Amniotic epithelial cell (primary cell): ENCODE data around the gene PRIMPOL.
"Not testable (repeated sequence)": the region's sequence is repeated elsewhere in the genome, so short reads cannot be mapped to it uniquely, and the experiment has no call there.

Experiments used
- DNase-seq: peaks from one replicate; pipeline ENCODE4 v3.0.0-alpha.2; 2010; ENCODE audit warnings: low read depth

PRIMPOL gene, protein sequence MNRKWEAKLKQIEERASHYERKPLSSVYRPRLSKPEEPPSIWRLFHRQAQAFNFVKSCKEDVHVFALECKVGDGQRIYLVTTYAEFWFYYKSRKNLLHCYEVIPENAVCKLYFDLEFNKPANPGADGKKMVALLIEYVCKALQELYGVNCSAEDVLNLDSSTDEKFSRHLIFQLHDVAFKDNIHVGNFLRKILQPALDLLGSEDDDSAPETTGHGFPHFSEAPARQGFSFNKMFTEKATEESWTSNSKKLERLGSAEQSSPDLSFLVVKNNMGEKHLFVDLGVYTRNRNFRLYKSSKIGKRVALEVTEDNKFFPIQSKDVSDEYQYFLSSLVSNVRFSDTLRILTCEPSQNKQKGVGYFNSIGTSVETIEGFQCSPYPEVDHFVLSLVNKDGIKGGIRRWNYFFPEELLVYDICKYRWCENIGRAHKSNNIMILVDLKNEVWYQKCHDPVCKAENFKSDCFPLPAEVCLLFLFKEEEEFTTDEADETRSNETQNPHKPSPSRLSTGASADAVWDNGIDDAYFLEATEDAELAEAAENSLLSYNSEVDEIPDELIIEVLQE

DNA sequence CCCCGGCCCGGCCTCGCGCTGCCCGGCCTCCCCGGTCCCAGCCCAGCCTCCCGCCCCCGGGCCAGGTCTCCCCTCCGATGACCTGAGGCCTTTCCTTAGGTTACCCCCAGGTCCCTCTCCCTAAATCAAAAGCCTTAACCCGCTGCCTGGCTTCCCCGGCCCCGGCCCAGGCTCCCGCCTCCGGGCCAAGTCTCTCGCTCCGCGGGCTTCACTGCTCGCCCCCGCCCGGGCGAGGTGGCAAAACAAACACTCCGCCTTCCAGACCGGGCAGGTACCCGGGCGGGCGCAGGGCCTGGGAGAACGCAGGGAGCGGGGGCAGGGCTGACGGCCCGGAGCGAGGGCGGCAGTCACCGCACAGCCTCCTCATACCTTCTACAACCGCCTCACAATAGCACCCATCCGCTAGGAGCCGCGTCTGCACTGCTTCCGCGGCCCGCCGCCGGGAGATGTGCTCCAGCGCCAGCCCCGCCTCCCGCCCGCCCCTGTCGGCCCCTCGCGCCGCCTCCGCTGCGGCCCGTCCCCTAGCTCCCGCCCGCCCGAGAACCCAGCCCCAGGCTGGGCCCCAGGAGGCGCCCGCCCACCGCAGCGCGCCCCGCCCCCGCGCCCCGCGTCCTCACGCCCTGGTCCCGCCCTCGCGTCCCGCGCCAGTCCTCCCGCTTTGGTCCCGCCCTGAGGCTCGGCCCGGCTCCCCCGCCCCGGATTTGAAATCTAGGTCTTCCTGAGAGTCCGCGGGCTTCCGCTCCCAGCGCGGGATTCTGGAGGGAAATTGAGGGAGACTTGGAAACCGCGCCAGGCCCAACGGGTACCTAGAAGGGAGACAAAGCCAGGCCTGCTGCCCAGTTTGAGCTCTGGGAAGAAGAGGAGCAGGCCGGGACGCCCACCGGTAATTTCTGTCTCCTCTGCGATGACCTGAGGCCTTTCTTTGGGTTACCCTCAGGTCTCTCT lies at the start of gene PRIMPOL, which contains the start of gene CASP3:
TSS of gene PRIMPOL (plus strand) at position 713 of the 945 bp plus-strand sequence. CDS start 7,403 bp downstream, outside the sequence.
TSS of gene CASP3 (minus strand) at position 422 of the 945 bp plus-strand sequence. CDS start 10,994 bp downstream, outside the sequence.
- peak; percentile 91 for DNase-seq

DNA sequence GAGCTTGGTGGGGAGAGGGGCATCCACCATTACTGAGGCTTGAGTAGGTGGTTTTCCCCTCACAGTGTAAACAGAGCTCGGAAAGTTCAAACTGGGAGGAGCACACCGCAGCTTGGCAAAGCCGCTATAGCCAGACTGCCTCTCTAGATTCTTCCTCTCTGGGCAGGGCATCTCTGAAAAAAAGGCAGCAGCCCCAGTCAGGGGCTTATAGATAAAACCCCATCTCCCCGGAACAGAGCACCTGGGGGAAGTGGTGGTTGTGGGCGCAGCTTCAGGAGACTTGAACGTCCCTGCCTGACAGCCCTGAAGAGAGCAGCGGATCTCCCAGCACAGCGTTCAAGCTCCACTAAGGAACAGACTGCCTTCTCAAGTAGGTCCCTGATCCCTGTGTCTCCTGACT lies 48.6 kb upstream of the PRIMPOL start:
- DNase-seq: not testable (repeated sequence)

DNA sequence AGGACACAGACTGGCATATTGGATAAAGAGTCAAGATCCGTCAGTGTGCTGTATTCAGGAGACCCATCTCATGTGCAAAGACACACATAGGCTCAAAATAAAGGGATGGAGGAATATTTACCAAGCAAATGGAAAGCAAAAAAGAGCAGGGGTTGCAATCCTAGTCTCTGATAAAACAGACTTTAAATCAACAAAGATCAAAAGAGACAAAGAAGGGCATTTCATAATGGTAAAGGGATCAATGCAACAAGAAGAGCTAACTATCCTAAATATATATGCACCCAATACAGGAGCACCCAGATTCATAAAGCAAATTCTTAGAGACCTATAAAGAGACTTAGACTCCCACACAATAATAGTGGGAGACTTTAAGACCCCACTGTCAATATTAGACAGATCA lies 46.7 kb upstream of the PRIMPOL start:
- DNase-seq: not testable (repeated sequence)

DNA sequence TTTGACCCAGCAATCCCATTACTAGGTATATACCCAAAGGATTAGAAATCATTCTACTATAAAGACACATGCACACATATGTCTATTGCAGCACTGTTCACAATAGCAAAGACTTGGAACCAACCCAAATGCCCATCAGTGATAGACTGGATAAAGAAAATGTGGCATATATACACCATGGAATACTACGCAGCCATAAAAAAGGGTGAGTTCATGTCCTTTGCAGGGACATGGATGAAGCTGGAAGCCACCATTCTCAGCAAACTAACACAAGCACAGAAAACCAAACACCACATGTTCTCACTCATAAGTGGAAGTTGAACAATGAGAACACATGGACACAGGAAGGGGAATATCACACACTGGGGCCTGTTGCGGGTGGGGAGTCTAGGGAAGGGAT lies 42.1 kb upstream of the PRIMPOL start:
- DNase-seq: not testable (repeated sequence)

DNA sequence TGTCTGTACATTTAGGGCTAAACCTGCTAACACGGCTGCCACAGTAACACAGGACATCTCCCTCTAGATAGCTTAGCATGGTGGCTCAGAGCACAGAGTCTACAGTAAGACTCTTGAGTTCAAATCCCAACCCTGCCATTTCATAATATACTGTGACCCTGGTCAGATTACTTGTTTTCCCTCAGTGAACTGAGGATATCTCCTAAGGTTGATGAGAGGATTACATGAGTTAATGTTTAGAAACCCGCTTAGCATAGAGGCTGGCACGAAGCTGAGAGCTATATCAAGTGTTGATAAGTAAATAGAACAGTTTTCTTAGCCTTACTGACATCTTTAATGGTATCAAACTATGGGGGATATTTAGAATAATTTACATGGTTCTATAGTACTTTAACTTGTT lies 37.5 kb upstream of the PRIMPOL start:
- DNase-seq: no peak

DNA sequence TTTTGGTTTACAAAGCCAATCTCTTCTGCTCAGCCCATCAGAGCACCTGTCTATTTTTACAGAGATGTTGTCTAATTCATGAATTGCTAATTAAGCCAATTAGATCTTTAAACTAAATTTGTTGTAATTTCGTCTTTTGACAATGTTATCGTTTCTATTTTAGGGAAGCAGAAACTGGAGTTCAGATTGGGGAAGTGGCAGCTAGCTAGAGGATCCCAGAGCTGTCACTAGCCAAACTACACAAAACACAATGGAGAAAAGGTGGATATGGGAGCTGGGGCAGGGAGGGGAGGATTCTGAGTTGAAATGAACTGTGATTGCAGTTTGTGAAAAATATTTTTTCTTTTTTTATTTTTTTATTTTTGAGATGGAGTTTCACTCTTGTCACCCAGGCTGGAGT lies 36.1 kb upstream of the PRIMPOL start:
- DNase-seq: no peak

DNA sequence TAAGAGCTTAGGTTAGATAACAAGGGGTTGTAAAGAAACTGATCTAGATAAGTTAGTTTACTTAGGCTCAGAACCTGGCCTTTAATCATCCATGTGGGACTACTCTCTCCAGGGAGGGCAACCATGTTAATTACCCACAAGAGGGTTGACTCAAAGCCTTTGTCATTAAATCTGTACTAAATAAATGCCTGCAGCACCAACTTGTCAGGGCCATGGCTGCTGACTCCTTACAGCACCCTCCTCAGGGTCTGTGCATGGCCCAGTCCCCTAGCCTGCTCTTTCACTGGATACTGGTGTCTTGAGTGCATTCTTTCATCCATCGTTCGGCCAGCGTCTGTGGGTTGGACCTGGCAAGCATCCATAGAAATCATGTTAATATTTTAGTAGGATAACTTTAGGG lies 35.0 kb upstream of the PRIMPOL start:
- no peak for DNase-seq

DNA sequence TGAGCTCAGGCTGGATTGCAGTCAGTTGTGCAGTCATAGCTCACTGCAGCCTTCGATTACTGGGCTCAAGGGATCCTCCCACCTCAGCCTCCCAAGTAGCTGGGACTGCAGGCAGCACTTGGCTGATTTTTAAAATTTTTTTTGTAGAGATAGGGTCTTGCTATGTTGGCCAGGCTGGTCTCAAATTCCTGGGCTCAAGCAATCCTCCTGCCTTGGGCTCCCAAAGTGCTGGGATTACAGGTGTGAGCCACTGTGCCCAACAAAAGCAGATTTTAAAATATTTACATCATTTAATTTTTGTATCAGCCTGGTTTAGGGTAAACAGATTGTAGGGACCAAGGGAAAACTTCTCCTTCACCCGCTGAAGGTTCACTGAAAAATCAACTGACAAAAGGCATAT lies 33.4 kb upstream of the PRIMPOL start:
- DNase-seq: not testable (repeated sequence)

DNA sequence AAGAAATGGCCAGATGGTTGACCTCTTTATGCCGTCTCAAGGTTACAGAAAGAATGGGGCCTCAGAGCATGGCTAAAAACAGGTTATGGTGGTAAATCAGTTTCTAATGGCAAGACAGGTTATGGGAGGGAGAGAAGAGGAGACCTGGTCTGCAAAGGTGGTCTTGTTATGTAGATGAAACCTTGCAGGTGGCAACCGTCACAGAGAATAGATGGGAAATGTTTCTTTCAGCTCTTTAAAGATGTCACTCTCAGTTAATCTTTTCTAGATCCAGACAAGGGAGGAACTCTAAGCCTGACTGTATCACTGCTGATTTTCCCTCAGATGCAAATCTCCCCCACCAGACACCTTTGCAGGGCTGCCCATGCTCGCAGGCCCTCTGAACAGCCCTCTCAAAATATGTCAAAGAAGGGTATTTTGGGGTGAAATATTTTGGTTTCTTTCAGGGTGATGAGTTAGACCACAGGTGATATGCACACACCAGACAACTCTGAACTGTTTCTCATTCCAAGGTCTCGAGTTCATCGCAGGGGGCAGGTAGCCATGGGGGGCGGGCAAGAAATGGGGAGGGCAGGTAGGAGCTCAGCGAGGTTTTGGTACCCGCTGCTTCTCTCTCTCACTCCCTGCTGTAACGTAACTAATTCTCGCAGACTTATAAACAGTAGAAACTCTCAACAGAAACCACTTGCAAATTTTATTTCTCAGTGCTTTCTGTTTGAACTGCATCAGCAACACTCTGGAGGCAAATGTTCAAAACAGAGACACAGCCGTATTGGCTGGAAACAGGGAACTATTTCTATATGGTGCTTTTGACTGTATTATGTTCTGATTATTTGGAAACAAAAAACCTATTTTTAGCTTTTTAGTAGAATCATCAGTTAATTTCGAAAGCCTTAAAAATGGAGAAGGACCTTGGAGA lies 32.6 kb upstream of the PRIMPOL start:
- no peak for DNase-seq

DNA sequence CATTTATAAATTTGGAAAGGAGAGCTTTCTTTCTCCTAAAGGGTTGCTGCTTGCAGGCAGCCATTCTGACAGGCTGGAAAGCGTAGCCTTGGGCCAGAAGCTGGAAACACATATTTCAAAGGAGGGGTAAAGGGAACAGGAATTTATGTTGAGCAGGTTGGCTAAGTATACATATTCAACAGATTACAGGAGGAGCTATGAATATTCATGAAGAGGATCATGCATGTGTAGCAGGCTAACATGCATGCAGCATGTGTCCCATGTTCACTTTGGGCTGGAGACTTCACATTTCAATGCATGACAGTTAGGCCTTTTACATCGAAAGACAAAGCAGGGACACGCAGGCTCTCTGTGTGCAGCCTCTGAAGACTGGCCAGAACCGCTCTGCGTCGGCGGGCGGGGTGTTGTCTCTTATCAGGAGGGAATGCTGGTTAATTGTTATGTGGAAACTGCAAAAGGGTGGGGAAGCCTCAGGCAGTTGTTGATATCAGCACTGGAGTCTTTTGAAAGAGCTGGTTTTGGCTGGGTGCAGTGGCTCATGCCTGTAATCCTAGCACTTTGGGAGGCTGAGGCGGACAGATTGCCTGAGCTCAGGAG lies 31.8 kb upstream of the PRIMPOL start:
- DNase-seq: peak; percentile 10

DNA sequence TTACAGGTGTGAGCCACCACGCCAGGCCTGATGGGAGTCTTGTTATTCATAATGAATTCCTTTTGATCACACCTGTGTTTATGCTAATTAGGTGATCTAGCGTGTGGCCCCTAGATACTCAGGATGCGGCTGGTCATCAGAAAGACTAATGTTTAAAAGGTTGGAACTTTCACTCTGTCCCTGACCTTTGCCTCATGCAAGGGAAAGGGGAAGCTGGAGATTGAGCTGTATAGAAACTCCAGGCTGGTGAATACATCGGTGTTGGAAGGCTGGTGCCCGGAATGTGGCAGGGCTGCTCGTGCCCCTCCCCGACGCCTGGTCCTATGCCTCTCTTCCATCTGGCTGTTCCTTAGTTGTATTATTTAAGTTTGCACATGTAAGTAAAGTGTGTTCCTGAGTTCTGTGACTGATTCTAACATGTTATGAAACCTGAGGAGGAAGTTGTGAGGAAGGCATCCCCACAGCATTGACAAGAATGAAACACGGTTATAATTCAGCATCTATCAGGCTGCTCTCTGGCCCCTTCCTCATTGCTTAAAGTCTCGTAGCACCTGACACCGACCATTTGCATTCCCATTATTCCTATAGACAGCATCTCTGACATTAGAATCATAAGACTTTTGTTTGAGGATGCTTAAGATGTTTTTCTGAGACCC lies 29.2 kb upstream of the PRIMPOL start:
- no peak for DNase-seq

DNA sequence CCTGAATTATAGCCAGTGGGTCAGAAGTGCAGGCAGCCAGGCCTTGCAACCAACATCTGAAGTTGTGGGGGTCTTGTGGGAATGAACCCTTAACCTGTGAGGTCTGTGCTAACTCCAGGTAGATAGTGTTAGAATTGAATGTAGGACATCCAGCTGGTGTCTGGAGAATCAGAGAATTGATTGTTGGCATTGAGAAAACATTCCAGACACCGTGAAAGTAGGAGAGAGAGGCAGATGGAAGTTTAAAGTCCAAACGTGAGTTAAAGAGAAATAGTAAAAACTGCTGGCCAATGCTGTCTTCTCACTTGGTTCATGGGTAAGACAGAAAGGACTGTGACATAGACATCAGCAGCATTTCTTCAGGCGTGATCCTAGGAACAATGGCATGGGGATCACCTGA lies 28.0 kb upstream of the PRIMPOL start:
- DNase-seq: no peak

DNA sequence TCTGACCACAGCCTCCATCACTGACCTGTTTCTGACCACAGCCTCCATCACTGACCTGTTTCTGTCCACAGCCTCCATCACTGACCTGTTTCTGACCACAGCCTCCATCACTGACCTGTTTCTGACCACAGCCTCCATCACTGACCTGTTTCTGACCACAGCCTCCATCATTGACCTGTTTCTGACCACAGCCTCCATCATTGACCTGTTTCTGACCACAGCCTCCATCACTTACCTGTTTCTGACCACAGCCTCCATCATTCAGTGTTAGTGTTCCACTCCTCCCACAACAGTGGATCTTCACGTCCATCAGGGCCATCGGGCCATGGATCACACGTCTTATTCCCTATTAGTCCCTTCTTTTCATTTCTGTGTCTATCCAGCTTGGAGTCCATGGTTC lies 25.0 kb upstream of the PRIMPOL start:
- not testable (repeated sequence) for DNase-seq

DNA sequence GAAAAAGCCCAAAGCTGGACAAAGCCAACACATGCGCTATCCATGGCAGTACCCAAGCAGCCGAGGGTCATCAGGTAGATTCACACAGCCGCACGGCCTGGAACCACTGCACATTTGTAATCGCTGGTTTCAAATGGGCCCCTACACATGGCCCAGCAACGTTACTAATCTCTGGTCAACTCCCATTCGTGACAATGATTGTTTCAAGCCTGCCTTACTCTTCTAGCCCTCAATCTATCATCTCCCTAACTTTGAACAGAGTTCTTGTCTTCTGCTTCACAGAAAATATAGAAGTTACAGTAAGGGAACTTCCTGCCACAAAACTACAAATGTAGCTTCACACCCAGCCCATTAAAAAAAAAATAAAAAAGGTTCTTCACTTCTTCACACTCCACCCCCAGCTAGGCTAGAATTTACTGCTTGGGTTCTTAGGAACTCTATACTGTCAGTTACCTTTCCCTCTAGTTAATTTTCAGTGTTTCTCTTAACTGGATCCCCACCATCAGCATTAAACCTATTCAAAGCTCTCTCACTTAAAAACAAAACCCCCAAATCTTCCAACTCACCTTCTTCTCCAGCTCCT lies 24.5 kb upstream of the PRIMPOL start:
- DNase-seq: no peak

DNA sequence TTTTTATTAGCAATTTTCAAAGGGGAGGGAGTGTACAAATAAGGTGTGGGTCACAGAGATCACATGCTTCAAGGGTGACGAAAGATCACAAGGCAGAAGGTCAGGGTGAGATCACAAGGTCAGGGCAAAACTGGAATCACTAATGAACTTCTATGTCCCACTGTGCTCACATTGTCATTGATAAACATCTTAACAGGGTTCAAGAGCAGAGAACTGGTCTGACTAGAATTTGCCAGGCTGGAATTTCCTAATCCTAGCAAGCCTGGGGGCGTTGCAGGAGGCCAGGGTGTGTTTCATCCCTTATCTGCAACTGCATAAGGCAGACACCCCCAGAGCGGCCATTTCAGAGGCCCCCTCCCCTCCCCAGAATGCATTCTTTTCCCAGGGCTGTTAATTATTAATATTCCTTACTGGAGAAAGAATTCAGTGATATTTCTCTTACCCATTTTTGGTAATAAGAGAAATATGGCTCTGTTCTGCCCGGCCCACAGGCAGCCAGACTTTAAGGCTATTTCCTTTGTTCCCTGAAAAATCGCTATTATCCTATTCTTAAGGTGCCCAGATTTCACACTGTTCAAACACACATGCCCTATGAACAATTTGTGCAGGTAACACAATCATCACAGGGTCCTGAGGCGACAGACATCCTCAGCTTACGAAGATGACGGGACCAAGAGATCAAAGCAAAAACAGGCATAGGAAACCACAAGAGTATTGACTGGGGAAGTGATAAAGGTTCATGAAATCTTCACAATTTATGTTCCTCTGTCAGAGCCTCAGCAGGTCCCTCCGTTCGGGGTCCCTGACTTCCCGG lies 23.5 kb upstream of the PRIMPOL start:
- not testable (repeated sequence) for DNase-seq

DNA sequence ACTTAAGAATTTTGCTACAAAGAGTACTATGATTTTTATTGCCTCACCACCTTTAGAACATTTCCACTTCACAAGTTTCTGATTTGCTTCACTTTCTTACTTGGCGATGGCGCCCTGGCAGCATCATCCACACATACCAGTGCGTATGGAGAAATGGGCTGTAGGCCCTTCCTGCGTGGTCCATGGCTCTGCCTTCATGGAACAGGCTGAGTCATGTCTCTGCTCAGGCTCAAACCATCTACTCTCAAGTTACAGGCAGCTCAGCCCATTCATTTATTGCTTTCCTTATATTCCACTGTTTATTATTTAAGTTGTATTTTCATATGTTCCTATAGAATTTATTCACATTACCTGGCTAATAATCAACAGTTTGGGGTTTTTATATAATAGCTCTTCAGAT lies 21.4 kb upstream of the PRIMPOL start:
- no peak for DNase-seq

DNA sequence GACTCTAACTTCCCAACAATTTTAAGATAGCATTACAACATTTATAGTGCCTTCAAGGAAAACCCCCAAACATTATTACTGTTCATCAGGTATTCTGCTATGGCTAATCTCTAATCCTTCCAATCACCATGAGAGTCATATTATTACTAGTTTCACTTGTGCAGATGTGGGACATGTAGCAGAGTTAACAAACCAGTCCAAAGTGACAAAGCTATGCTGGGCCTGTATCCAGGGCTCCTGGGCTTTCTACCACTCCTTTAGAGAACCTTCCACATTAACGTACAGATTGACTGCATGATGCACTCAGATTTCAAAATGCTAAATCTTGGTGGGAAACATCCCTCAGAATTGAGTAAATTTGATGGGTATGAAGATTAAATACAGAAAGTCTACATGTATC lies 16.7 kb upstream of the PRIMPOL start:
- no peak for DNase-seq

DNA sequence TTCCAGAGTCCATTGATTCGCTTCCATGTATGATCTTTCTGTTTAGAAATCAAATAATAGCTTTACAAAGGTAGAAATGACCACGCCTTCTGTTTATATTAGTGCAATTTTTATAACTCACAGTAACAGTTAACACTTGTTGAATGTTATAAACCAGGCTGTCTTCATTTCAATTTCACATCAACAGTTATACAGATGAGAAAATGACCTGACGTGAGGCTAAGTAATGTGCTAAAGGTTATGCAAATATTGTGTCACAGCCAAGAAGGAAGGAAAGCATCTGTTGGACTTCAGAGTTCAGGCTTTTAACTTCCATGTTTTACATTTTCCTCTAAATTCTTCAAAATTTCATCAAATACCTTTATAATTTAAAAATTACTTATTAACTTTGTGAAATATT lies 14.2 kb upstream of the PRIMPOL start:
- DNase-seq: no peak

DNA sequence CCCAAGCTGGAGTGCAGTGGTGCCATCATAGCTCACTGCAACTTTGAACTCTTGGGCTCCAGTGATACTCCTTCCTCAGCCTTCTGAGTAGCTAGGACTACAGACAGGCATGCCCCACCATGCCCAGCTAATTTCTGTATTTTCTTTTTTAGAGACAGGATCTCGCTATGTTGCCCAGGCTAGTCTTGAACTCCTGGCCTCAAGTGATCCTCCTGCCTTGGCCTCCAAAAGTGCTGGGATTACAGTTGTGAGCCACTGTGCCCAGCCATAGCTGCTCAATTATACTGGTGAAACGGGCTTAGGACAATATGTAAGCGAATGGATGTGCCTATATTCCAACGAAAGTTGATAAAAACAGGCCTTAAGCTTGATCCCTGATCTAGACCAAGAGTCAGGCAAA lies 13.4 kb upstream of the PRIMPOL start:
- no peak for DNase-seq
